Measurements from ENCODE around the gene MOGAT1.

DNA sequence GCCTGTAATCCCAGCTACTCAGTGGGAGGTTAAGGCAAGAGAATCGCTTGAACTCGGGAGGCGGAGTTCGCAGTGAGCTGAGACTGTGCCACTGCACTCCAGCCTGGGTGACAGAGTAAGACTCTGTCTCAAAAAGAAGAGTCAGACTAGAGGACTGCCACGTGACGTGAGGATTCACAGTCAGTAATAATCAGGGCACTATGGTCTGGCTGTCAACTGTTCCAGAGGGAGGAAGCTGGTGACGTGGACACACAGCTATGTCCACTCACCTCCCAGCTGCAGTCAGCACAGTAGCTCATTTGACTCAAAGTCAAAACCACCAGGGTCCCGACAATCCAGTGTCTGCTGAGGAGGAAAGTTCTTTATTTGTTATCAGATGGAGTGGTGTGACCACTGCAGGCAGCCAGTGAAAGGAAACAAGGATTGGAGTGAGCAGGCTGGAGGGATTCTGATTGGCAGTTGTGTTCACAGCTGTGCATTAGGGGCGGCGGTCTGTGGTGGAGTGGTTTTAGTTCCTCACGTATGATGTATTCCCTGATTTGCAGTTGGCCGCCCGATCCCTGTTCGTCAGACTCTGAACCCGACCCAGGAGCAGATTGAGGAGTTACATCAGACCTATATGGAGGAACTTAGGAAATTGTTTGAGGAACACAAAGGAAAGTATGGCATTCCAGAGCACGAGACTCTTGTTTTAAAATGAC lies 37.9 kb downstream of the MOGAT1 start:
- TF ChIP-seq, protein P1, sequence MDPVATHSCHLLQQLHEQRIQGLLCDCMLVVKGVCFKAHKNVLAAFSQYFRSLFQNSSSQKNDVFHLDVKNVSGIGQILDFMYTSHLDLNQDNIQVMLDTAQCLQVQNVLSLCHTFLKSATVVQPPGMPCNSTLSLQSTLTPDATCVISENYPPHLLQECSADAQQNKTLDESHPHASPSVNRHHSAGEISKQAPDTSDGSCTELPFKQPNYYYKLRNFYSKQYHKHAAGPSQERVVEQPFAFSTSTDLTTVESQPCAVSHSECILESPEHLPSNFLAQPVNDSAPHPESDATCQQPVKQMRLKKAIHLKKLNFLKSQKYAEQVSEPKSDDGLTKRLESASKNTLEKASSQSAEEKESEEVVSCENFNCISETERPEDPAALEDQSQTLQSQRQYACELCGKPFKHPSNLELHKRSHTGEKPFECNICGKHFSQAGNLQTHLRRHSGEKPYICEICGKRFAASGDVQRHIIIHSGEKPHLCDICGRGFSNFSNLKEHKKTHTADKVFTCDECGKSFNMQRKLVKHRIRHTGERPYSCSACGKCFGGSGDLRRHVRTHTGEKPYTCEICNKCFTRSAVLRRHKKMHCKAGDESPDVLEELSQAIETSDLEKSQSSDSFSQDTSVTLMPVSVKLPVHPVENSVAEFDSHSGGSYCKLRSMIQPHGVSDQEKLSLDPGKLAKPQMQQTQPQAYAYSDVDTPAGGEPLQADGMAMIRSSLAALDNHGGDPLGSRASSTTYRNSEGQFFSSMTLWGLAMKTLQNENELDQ (tag by site-specific recombination; IDR thresholded peaks at IDR 0.05; ENCODE audit: low read depth): no peak
- TF ChIP-seq, protein P2, sequence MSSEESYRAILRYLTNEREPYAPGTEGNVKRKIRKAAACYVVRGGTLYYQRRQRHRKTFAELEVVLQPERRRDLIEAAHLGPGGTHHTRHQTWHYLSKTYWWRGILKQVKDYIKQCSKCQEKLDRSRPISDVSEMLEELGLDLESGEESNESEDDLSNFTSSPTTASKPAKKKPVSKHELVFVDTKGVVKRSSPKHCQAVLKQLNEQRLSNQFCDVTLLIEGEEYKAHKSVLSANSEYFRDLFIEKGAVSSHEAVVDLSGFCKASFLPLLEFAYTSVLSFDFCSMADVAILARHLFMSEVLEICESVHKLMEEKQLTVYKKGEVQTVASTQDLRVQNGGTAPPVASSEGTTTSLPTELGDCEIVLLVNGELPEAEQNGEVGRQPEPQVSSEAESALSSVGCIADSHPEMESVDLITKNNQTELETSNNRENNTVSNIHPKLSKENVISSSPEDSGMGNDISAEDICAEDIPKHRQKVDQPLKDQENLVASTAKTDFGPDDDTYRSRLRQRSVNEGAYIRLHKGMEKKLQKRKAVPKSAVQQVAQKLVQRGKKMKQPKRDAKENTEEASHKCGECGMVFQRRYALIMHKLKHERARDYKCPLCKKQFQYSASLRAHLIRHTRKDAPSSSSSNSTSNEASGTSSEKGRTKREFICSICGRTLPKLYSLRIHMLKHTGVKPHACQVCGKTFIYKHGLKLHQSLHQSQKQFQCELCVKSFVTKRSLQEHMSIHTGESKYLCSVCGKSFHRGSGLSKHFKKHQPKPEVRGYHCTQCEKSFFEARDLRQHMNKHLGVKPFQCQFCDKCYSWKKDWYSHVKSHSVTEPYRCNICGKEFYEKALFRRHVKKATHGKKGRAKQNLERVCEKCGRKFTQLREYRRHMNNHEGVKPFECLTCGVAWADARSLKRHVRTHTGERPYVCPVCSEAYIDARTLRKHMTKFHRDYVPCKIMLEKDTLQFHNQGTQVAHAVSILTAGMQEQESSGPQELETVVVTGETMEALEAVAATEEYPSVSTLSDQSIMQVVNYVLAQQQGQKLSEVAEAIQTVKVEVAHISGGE (tag by site-specific recombination; conservative IDR thresholded peaks at IDR 0.05; ENCODE audit: low read depth): no peak
- TF ChIP-seq ZBTB21 (tag by site-specific recombination; IDR thresholded peaks at IDR 0.05): peak; percentile 42; the same call in 1 of the 2 replicates
- TF ChIP-seq, protein P3, sequence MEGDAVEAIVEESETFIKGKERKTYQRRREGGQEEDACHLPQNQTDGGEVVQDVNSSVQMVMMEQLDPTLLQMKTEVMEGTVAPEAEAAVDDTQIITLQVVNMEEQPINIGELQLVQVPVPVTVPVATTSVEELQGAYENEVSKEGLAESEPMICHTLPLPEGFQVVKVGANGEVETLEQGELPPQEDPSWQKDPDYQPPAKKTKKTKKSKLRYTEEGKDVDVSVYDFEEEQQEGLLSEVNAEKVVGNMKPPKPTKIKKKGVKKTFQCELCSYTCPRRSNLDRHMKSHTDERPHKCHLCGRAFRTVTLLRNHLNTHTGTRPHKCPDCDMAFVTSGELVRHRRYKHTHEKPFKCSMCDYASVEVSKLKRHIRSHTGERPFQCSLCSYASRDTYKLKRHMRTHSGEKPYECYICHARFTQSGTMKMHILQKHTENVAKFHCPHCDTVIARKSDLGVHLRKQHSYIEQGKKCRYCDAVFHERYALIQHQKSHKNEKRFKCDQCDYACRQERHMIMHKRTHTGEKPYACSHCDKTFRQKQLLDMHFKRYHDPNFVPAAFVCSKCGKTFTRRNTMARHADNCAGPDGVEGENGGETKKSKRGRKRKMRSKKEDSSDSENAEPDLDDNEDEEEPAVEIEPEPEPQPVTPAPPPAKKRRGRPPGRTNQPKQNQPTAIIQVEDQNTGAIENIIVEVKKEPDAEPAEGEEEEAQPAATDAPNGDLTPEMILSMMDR (tag by site-specific recombination; IDR thresholded peaks at IDR 0.05): no peak
- TF ChIP-seq ZNF112 (tag by site-specific recombination; IDR thresholded peaks at IDR 0.05): no peak
- TF ChIP-seq, protein P4, sequence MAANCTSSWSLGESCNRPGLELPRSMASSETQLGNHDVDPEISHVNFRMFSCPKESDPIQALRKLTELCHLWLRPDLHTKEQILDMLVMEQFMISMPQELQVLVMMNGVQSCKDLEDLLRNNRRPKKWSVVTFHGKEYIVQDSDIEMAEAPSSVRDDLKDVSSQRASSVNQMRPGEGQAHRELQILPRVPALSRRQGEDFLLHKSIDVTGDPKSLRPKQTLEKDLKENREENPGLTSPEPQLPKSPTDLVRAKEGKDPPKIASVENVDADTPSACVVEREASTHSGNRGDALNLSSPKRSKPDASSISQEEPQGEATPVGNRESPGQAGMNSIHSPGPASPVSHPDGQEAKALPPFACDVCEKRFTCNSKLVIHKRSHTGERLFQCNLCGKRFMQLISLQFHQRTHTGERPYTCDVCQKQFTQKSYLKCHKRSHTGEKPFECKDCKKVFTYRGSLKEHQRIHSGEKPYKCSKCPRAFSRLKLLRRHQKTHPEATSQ (tag by site-specific recombination; IDR thresholded peaks at IDR 0.05): no peak
- TF ChIP-seq, protein P5, sequence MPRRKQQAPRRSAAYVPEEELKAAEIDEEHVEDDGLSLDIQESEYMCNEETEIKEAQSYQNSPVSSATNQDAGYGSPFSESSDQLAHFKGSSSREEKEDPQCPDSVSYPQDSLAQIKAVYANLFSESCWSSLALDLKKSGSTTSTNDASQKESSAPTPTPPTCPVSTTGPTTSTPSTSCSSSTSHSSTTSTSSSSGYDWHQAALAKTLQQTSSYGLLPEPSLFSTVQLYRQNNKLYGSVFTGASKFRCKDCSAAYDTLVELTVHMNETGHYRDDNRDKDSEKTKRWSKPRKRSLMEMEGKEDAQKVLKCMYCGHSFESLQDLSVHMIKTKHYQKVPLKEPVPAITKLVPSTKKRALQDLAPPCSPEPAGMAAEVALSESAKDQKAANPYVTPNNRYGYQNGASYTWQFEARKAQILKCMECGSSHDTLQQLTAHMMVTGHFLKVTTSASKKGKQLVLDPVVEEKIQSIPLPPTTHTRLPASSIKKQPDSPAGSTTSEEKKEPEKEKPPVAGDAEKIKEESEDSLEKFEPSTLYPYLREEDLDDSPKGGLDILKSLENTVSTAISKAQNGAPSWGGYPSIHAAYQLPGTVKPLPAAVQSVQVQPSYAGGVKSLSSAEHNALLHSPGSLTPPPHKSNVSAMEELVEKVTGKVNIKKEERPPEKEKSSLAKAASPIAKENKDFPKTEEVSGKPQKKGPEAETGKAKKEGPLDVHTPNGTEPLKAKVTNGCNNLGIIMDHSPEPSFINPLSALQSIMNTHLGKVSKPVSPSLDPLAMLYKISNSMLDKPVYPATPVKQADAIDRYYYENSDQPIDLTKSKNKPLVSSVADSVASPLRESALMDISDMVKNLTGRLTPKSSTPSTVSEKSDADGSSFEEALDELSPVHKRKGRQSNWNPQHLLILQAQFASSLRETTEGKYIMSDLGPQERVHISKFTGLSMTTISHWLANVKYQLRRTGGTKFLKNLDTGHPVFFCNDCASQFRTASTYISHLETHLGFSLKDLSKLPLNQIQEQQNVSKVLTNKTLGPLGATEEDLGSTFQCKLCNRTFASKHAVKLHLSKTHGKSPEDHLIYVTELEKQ (tag by site-specific recombination; IDR thresholded peaks at IDR 0.05; ENCODE audit: borderline replicate concordance): no peak; the same call in 1 of the 2 replicates
- TF ChIP-seq ZFP69B (tag by site-specific recombination; IDR thresholded peaks at IDR 0.05): no peak
- no peak for TF ChIP-seq OVOL3 (tag by site-specific recombination; IDR thresholded peaks at IDR 0.05)
- TF ChIP-seq ZNF677 (tag by site-specific recombination; IDR thresholded peaks at IDR 0.05): no peak

Measured in HEK293 (cell line).